Thyroid gland (tissue), 4 donors: ENCODE measurements around the gene NTRK2.

Source experiments
- POLR2A ChIP-seq, 2 donors: fragments of 450-650 bp; IDR thresholded peaks; one replicate each; pipeline ENCODE4 v1.6.1; 2017; ENCODE audit warnings: antibody characterized with exemption in 2 of 2, mild to moderate bottlenecking in 2 of 2, moderate library complexity in 1 of 2
- TF ChIP-seq, protein P1 (sequence below), 6 experiments: fragments of 200-600 bp in 3 of 6; fragments of 450-650 bp in 3 of 6; sonication (generic) in 3 of 6; IDR thresholded peaks; one replicate each; pipeline ENCODE4 v1.5.1; 2016 to 2019; ENCODE audit warnings: antibody characterized with exemption in 6 of 6, mild to moderate bottlenecking in 2 of 6, inconsistent platforms in 1 of 6, moderate library complexity in 1 of 6

DNA sequence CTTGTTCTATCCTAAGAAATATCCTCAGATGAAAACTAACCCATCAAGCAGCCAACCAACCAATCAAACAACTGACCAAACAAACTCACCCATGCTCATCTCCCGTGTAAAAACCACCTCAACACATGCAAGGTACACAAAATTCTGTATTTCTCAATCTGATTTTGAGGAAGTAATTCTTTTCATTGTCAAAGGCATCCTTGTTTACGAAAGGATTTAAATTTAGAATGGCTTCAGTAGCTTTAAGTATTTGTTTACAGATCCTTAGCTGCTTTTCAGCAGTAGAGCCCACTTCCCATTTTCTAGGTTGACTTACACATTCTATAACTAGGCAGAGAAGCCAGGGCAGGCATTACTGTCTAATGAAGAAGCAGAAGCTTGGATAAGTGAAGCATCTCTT is 78.6 kb downstream of the NTRK2 start:
- TF ChIP-seq, protein P1, sequence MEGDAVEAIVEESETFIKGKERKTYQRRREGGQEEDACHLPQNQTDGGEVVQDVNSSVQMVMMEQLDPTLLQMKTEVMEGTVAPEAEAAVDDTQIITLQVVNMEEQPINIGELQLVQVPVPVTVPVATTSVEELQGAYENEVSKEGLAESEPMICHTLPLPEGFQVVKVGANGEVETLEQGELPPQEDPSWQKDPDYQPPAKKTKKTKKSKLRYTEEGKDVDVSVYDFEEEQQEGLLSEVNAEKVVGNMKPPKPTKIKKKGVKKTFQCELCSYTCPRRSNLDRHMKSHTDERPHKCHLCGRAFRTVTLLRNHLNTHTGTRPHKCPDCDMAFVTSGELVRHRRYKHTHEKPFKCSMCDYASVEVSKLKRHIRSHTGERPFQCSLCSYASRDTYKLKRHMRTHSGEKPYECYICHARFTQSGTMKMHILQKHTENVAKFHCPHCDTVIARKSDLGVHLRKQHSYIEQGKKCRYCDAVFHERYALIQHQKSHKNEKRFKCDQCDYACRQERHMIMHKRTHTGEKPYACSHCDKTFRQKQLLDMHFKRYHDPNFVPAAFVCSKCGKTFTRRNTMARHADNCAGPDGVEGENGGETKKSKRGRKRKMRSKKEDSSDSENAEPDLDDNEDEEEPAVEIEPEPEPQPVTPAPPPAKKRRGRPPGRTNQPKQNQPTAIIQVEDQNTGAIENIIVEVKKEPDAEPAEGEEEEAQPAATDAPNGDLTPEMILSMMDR (IDR thresholded peaks at IDR 0.05): no peak
- no peak for TF ChIP-seq POLR2A (IDR thresholded peaks at IDR 0.05)
